Progenitor cell of endocrine pancreas (in vitro differentiated cells): ENCODE data around the gene SDS. TPM values are rescaled to one million over a fixed set of nuclear protein-coding genes. Genes with fewer than 3 reads are reported as not detected.

Experiments
- DNase-seq: peaks from one replicate; pipeline ENCODE4 v3.0.0; 2021; ENCODE audit warnings: low spot score; ENCODE audit not compliant: unreplicated experiment
- H3K27ac Mint-ChIP-seq: 2 replicates; pipeline ENCODE4 v1.8.0; 2021; ENCODE audit warnings: mild to moderate bottlenecking, moderate library complexity, mixed read lengths
- H3K27me3 Mint-ChIP-seq: 2 replicates; pipeline ENCODE4 v1.8.0; 2021; ENCODE audit warnings: mixed read lengths
- H3K36me3 Mint-ChIP-seq: 2 replicates; pipeline ENCODE4 v1.8.0; 2022; ENCODE audit warnings: mixed read lengths; ENCODE audit not compliant: insufficient read depth
- H3K4me1 Mint-ChIP-seq: 2 replicates; pipeline ENCODE4 v1.8.0; 2021; ENCODE audit warnings: low read depth, mixed read lengths
- H3K4me3 Mint-ChIP-seq: 2 replicates; pipeline ENCODE4 v1.8.0; 2021; ENCODE audit warnings: low read depth, mild to moderate bottlenecking, moderate library complexity, mixed read lengths
- H3K9me3 Mint-ChIP-seq: 2 replicates; pipeline ENCODE4 v1.8.0; 2021; ENCODE audit warnings: low read depth, mixed read lengths
- CTCF ChIP-seq: fragments of 200-600 bp; sonication (generic); IDR thresholded peaks from one replicate; pipeline ENCODE4 v1.5.0; 2021; ENCODE audit warnings: antibody characterized with exemption, mild to moderate bottlenecking; ENCODE audit not compliant: unreplicated experiment
- total RNA-seq: library from RNA; stranded (reverse); gene quantifications from 2 replicates; pipeline ENCODE4 v1.2.1, GENCODE V29; 2021

The SDS gene
- total RNA-seq, 1 donor from 2014 or later = not detected

GRCh38 chr12:113402586-113403260, 964 bp downstream of the SDS start:
- no peak overlapping the region for H3K4me3 Mint-ChIP-seq
- DNase-seq = no peak
- peaks cover 1% of the 10 kb centered on the region for H3K27me3 Mint-ChIP-seq
- H3K27ac Mint-ChIP-seq = no peak overlapping the region
- peaks cover 2% of the 10 kb centered on the region for H3K4me1 Mint-ChIP-seq
- H3K36me3 Mint-ChIP-seq = no peaks in the 10 kb centered on the region
- no peaks in the 10 kb centered on the region for H3K9me3 Mint-ChIP-seq
- TF ChIP-seq CTCF = no peak

DNA sequence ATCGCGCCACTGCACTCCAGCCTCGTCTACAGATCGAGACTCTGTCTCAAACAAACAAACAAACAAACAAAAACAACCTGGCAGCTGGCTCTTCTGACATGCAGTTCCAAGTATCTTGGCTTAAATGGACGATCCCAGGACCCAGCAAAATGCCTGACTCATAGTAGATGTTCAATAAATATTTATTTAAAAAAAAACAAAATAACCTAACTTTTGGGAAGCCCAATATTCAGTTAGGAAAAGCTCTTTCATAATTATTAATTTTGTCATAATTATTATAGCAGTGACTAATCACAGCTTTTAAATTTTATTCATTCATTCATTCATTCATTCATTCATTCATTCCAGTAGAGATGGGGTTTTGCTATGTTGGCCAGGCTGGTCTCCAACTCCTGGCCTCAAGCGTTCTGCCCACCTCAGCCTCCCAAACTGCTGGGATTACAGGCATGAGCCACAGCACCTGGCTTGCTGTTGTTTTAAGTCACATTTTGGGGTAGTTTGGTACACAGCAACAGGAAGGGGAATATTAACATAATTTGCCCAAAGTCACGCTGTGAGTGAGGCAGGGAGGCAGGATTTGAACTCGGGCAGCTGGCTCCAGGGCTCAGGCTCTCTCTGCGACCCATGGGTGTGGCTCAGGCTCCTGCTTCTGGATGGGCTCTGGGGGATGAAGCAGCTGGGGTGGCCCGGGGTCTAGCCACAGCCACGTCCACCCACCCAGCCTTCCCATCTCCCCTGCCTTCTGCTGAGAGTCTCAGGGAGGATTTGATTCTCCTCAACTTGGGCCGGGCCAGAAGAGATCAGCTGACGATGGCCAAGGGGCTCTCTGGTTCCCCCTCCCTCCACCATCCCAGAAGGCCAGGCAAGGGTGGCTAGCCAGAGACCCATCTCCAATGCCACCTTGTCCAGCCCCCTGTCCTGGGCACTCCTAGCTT, 2.4 kb downstream of the SDS start:
- no peak for TF ChIP-seq CTCF

DNA sequence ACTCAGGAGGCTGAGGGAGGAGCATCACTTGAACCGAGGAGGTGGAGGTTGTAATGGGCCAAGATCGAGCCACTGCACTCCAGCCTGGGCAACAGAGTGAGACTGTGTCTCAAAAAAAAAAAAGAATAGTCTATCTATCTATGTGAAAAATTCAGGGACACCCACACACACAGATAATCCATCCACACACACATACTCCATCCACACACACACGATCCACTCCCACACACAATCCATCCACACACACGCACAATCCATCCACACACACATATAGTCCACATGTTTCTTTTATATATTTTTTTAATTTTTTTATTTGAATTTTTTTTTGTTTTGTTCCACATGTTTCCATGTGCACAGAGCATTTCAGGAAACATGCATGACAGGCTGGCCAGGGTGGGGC, 3.3 kb downstream of the SDS start:
- Mint-ChIP-seq H3K27me3 (peaks cover 4% of the 10 kb centered on the region), H3K4me3 (no peak overlapping the region), H3K9me3 (no peaks in the 10 kb centered on the region), H3K4me1 (peaks cover 2% of the 10 kb centered on the region), H3K36me3 (no peaks in the 10 kb centered on the region), H3K27ac (no peak overlapping the region)
- no peak for TF ChIP-seq CTCF
- DNase-seq = no peak

More for the DNA sequence above, 2.4 kb downstream of the SDS start:
- no peak overlapping the region for H3K4me3 Mint-ChIP-seq
- H3K9me3 Mint-ChIP-seq = no peaks in the 10 kb centered on the region
- no peak overlapping the region for H3K27ac Mint-ChIP-seq
- H3K36me3 Mint-ChIP-seq = no peaks in the 10 kb centered on the region
- no peak for DNase-seq
- H3K4me1 Mint-ChIP-seq = peaks cover 2% of the 10 kb centered on the region
- peaks cover 4% of the 10 kb centered on the region for H3K27me3 Mint-ChIP-seq

DNA sequence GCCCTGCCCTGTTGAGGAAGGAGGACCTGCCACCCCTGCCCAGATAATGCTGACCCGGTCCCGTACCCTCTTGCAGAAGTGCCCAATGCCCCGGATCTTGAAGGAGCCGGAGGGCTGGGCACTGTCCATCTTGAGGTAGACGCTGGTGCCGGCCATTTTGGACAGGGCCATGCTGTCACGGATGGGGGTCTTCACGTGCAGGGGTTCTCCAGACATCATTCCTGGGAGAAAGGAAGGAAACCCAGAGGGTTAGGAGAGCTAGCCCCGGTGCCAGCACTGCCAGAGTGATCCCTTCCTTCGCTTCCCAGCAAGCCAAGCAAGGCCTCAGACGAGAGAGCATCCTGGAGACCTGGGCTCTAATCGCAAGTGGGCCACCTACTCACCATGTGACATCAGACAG, 4.2 kb downstream of the SDS start:
- H3K36me3 Mint-ChIP-seq = no peaks in the 10 kb centered on the region
- peaks cover 4% of the 10 kb centered on the region for H3K27me3 Mint-ChIP-seq
- no peaks in the 10 kb centered on the region for H3K9me3 Mint-ChIP-seq
- no peak overlapping the region for H3K4me3 Mint-ChIP-seq
- TF ChIP-seq CTCF = no peak
- DNase-seq = no peak
- H3K4me1 Mint-ChIP-seq = peaks cover 1% of the 10 kb centered on the region
- H3K27ac Mint-ChIP-seq = no peak overlapping the region

DNA sequence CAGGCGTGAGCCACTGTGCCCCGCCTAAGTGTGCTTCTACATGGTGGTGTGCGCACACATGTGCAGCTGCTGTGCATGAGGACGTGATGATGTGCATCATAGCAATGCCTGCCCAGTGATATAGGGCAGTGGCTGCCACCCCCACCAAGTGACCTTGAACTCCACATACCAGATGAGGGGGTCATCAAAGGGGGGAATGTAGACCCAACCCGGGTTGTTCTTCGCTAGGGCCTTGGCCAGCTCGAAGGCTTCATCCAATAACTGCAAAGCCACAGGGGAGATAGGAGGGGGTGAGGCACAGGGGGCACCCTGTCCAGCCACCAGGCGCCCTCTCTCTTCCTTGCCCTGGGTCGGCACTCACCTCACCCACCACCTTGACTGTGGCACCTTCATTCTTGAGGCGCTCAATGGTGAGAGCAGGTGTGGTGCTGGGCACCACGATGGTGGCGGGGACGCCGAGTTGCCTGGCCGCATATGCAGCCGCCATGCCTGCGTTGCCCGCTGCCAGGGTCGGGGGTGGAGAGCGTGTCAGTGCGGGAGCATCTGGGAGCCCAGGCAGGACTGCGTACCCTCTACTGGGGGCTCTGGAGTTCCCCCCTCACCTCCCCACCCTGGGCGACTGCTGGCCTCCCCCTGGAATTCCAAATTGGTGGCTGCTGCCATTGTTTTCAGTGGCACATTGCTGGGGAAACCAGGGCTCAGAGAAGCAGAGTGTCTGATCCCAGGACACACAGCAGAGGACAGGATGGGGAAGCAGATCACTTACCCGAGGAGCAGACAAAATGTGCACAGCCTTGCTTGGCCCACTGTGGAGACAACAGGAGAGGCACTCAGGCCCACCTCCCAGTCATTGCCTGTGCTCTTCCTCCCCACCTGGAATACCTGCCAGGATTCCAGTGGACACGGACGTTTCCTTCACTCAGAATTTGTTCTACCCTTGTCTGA, 5.1 kb downstream of the SDS start:
- H3K9me3 Mint-ChIP-seq = no peaks in the 10 kb centered on the region
- no peak overlapping the region for H3K4me3 Mint-ChIP-seq
- H3K4me1 Mint-ChIP-seq = no peaks in the 10 kb centered on the region
- no peak overlapping the region for H3K27ac Mint-ChIP-seq
- no peak for DNase-seq
- peaks cover 4% of the 10 kb centered on the region for H3K27me3 Mint-ChIP-seq
- TF ChIP-seq CTCF = no peak
- H3K36me3 Mint-ChIP-seq = no peaks in the 10 kb centered on the region
